HG03571 (cell line): ENCODE results near the gene ARHGAP35.
"Not testable (repeated sequence)": the region's sequence is repeated elsewhere in the genome, so short reads cannot be mapped to it uniquely, and the experiment has no call there.

Source experiments
- ATAC-seq: cut with Tn5 transposase; IDR thresholded peaks from one replicate; pipeline ENCODE4 v1.9.1; 2021; ENCODE audit not compliant: unreplicated experiment

The ARHGAP35 gene

DNA sequence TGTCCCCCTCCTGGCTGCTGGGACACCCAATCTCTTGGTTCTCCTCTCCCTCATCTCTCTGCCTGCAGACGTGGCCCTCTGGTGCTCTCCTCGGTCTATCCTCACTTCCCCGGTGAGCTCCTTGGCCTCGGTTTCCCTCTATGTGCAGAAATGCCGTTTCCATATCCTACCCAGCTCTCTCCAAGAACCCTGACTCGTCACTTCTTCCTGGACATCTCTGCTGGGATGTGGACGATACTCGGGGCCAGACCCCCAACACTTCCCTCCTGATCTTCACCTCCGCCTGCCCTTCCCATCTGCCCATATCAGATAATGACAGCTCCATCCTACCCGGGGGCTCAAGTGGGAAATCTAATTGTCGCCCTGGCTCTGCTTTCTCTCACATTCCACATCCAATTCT lies 18.0 kb upstream of the ARHGAP35 start:
- ATAC-seq: no peak

DNA sequence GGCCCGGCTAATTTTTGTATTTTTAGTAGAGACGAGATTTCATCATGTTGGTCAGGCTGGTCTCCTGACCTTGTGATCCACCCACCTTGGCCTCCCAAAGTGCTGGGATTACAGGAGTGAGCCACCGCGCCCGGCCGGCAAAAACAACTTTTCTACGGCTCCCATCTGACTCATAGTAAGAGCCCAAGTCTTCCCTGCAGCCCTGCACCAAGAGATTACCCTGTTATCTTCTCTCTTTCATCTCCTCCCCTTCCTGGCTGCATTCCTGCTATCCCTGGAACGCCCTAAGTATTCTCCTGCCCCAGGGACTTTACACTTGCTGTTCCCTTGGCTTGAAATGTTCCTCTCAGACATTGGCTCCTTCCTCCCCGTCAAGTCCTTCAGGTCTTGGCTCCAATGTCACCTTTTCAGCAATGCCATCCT lies 16.7 kb upstream of the ARHGAP35 start:
- ATAC-seq: no peak

DNA sequence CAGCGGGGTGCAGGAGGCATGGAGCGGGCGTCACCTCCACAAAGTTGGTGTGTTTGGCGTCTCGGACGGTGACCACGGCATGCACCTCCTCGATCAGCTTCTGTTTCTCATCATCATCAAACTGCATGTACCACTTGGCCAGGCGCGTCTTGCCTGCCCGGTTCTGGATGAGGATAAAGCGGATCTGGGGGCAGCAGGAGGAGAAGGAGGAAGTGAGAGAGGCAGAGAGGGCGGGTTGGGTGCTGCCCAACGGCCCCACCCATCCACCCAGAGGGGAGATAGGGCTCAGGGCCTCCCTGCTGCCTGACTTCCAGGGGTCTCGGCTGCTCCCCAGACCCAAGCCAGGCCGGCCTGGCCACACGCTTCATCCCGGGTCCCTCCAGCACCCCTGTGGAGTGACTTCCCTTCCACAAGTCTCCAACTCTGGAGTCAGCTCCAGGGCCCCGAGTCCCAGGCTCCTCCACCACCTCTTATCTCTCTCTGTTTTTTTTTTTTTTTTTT lies 14.8 kb upstream of the ARHGAP35 start:
- ATAC-seq: no peak

DNA sequence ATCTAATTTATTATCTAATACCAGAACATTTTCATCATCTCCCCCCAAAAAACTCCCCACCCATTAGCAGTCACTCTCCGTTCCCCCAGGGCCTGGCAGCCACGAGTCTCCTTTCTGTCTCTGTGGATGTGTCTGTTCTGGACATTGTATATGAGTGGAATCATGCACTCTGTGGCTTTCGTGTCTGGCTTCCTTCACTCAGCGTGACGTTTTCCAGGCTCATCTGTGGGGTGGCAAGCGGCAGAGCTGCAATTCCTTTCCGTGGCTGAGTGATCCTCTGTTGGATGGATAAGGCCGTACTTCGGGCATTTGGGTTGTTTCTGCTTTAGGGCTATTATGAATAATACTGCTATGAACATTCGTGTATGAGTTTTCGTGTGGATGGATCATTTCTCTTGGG lies 13.3 kb upstream of the ARHGAP35 start:
- ATAC-seq: no peak

DNA sequence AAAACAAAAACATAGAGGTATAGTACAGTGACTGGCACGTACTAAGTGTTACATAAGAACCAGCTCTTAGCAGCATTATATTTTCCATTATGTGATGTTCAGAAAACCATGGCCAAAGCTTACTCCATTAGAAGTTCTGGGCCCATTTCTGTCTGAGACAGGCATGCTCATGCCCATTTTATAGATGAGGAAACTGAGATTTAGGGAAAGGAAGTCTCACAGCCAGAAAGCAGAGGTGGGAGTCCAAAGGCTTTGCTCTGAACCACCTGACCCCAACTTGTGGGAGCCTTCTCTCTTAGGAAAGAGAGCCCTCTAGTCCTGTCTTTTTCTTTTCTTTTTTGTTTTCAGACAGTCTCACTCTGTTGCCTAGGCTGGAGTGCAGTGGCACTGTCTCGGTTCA lies 12.4 kb upstream of the ARHGAP35 start:
- ATAC-seq: no peak

DNA sequence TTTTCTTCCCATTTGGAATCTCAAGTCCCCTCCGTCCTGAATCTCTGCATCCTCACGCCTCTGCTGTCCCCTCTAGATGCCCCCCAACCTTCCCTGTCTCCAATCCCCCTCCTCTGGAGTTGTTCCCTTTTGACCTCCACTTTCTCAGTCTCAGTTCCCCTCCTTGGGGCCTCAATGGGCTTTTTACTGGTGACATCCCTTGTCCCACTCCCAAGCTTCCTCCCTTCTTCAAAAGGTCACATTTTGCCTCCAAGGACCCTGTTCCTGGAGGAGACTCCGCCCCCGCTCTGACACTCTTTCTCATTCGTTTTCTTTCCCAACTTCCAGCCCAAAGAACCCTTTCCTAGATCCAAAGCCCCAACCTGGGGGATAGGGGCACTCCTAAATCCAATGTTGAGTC lies 11.2 kb upstream of the ARHGAP35 start:
- ATAC-seq: no peak

DNA sequence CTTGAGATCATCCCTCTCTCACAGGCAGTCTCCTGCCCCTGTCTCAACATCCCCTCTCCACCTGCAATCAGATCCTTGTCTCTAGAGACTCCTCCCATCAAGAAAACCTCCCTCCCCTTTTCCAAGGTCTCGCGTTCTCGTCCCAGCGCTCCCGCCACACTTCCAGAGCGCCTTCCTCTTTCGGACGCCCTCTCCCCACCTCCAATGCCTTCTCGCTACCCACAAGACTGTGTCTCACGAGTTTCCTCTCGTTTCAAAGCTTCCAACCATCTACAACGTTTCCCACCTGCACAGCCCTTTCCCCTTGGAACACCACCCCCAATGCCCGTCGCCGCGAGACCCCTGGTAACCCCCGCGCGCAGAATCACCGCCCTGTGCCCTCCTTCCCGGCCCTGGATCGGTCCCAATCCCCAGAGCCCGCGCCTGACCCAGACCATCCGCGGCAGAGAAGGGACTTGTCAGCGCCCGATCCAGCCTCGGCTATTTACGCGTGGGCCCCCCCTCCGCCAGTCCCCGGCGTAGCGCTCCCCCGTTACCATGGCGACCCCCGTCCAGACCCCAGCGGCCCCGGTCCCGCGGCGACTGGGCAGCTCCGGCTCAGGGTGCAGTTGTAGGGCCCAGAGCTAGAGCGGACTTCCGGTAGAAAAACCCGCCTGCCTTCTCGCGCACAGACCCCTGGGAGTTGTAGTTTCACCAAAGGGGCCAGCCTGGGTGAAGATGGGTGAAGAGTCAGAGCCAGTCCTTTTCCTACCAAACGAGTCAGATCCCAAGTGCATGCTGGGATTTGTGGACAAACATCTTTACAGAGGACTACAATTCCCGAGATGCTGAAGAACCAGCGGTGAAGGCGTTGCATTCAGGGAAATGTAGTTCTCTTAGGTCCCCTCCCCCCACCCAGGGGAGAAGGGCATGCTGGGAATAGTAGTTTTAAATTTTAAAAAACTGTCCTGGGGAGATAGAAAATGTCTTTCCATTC lies 10.3 kb upstream of the ARHGAP35 start, which contains the start of gene AP2S1:
AP2S1 (minus strand) TSS at position 619 of the 976 bp plus-strand sequence; CDS start at position 539, 80 bp downstream.
- ATAC-seq: peak; percentile 86

DNA sequence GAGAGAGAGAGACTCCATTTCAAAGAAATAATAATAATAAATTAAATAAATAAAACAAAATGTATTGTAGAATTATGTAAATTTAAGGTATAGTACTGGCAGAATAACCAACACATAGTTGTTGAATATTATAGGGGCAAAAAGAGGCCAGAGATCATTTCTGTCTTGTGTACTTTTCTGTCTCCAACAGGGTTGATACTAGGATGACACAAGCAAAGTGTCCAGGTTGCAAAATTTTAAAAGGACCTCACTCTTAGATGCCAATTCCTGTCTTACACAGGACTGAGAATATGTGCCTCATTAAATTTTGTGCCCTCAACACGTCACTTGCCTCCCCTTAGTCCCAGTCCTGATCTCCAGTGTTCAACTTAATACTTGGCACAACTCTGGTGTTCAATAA lies 8.0 kb upstream of the ARHGAP35 start:
- no peak for ATAC-seq

DNA sequence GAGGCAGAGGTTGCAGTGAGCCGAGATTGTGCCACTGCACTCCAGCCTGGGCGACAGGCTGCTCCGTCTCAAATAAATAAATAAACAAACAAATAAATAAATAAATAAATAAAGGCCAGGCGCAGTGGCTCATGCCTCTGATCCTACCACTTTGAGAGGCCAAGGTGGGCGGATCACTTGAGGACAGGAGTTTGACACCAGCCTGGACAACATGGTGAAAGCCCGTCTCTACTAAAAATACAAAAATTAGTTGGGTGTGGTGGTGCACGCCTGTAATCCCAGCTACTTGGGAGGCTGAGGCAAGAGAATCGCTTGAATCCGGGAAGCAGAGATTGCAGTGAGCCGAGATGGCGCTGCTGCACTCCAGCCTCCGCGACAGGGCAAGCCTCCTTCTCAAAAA lies 6.1 kb upstream of the ARHGAP35 start:
- ATAC-seq: not testable (repeated sequence)

DNA sequence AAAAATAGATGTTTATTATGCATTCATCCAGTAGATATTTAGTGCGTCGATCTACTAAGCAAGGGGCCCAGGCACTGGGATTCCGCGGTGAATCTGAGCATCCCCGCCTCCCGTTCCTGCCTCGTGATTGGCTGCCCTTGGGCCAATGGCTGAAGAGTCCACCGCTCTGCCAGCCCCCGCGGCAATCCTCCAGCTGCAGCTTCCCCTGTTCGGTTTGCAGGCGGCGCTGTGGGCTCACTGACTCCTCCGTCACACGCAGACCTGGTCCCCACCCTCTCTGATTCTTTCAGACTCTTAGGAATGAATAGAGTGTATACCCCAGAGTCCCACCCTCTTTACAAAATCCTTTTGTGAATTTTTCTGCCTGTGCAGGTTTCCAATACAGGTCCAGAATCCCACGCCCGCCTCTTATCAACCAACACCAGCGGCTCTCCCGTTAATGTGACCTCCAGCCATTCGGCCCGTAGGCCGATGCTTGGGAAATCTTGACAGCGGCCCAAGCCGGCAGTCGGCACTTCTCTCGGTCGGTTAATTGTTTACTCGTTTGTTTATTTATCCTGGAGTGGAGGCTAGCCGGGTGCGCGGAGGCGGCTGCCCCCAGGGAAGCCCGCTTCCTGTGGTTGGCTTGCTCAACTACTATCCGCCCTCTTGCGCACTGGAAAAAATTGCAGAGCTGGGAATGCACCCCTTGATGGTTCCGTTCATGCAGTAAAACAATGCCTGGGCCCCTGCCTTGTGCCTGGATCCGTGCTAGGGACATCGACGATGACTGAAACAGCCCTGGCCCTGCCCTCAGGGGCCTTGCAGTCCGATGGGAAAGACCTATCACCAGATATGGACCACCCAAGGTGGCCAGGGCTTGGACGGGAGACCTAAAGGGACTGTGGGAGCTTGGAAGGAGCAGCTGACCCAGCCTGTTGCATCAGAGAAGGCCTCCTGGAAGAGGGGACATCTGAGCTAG lies 4.5 kb upstream of the ARHGAP35 start:
- peak; percentile 27 for ATAC-seq

DNA sequence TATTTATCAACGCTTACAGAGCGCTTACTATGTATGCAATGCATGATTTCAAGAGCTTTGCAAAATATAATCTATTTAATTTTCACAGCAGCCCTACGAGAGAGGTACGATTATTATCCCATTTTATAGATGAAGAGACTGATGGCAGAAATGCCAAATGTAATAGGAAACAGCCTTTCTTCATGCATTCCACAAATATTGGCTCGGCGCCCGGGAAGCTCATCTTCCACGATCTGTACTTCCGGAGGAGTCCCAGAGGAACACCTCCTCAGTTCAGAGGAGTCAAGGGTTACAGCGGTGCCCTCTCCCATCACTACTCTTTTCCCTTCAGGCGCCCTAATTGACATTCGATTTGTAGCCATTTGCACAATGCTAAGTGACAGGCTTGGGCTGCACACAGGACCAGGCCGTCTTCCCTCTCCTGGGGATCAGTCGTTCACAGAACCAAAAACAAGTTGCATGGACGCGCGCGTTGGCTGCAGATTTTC lies 1.1 kb upstream of the ARHGAP35 start:
- ATAC-seq: peak; percentile 6

DNA sequence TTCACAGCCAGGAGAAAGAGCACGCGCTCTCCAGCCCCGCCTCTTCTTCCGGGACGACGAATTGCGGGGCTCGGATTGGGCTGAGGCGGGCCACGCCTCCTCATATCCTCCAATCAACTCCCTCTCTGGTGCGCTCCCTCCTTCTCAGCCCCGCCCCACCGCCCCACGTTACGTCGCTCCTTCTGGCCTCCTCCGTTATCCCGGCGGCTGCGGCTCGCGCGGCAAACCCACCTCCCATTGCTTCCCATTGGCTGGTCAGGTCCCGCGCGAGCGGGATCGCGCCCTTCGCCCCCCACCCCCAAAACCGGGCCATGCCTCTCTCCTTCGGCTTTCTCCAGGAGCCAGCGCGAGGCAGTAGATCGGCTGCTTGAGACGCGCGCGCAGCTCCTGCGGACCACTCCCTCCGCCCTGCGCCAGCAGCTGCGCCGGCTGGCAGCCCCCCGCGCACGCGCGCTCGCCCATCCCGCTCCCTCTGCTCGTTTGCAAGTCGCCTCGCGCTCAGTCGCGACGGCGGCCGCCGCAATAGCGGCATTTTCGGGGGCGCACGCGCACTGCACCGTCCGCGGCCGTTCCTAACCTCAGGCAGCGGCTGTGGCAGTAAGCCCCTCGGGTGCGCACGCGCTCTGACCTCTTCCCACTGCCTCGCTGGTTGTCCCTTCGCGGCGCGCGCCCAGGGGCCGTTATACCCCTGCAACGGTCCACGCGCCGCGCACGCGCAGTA lies 512 bp upstream of the ARHGAP35 start:
- peak; percentile 76 for ATAC-seq

DNA sequence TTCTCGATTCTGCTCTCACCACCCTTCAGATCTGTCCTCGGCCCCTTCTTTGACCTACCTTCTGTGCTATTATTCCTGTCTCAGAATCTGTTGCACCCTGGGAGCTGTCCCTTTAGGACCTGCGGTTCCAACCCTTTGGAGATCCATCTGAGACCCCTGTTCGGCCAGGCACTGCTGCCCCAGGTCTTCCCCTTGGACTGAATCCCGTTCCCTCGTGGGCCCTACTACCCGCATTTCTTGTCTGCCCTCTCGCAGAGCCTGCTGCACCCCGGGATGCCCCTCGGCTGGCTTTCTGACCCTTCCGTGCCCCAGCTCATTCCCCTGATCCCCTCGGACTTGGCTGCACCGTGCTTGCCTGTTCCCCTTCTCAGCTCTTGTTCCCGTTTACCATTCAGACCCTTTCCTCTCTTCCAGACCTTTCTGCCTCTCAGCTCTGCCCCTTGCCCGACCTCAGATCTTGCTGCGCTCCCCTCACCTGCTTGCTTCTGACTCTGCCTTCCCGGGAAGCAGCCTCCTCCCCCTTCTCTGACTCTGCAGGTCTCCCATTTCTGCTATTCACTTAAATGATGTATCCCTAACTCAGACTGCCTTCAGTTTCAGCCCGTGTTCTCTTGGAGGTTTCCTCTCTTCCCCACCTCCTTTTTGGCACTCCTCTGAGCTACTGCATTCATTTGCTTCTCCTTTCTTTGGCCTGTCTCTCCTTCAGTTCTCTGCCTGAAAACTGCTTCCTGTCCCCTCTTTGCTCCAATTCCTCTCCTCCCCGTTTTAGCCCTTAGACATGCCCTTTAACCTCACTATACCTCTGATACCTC lies 1.1 kb downstream of the ARHGAP35 start:
- ATAC-seq: no peak

DNA sequence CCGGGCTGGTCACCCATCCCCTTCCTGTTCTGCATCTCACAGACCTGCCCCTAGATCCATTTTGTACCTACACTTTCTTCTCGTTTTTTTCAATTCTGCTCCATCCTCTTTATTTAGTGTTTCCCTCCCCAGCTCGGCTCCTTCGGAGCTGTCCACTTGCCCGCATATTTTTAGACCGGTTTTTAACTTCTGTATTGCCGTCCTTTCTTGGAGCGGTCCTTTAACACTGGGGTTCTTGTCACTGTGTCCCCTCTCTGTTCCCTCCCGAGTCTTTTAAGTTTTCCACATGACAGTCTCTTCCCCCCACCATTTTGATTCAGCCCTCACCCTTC lies 1.7 kb downstream of the ARHGAP35 start:
- ATAC-seq: no peak

DNA sequence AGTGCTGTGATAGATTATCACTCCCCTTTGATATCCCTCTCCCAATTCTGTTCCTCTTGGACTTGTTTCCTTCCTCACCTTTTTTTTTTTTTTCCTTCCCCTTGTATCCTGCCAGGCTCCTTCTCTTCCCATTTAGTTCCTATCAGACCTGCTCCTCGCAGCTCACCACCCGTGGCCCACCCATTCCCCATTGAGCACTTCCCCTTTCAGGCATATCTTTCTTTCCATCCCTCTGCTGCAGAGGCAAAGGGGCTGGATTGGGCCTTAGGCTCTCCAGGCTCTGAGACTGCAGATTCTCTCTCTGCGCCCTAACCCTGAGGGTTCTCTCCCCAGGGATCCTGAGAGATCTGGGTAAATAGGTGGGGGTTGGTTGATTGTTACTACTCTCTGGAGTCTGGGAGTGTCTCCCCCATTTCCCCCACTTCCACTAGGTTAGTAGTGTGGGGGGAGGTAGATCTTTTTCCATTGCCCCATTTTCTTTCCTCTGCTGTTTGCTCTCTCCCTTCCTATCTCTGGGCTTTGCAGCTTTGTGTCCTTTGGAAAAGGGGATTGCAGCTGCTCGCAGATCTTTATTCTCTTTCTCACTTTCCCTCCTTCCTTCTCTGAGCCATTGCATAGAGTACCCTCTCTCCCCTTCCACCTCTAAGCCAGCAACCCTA lies 2.3 kb downstream of the ARHGAP35 start:
- ATAC-seq: no peak

DNA sequence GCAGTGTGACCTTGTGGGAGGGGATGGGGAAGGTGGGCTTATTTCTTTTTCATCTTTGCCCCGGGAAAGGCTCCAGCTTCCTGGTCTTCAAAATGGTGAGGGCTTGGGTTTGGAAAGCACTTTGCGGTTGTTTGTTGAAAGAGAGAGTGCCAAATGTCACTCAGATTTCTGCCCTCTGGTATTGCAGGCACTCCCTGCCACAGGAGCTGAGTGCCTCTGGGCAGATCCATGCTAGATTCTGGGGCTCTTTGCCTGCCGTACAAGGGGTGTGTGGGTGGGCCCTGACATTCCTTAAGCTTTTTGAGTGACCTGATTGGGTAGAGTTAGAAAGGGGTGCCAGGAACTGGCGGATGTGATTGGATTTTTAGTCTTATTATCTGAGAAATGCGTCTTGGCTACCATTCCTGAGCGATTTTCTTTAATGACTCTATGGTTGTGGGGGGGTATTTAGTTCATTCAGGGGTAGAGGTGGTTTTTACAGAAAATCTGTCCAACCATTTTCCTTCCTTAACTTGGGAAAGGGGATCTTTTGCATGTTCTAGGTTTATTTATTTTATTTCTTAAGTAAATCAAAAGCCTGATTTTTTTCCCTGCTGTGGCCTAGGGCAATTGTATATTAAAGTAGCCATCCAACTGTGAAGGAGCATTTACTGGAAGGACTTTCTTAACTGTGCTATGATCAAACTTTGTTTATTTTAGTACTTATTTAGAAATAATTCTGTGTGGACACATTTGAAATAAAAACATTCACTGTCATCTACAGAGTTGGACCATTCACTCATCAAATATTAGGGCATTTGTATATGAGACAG lies 3.2 kb downstream of the ARHGAP35 start:
- no peak for ATAC-seq

DNA sequence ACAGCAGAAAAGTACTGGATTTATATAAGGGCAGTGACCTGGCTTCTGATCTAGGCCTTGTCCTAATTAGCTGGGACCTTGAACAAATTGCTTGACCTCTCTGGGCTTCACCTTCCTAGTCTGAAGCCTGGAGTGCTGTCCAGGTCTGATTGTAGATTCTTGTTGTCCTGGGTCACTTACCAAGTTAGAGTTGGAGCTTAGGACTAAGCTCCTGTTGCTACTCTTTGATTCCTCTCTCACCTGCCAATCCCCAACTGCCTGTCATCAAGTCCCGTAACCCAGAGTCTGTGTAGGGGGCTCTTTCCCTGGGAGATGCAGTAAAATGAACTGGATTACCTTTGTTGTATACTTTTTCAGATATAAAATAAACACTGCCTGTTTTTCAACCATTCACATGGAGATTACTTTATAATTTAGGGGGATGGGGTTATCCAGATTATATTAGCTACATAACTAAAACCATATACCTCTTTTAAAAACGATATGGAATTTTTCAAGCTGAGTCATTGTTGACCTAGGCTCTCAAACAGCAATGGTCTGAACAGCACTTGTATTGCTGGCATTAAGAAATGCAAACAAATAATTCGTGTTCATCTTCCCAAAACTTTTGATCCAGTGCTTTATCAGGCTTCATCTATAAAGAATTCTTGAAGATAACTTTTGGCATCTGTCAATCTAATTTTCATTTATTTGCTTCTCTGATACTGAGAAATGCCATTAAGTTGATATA lies 5.8 kb downstream of the ARHGAP35 start:
- ATAC-seq: no peak

DNA sequence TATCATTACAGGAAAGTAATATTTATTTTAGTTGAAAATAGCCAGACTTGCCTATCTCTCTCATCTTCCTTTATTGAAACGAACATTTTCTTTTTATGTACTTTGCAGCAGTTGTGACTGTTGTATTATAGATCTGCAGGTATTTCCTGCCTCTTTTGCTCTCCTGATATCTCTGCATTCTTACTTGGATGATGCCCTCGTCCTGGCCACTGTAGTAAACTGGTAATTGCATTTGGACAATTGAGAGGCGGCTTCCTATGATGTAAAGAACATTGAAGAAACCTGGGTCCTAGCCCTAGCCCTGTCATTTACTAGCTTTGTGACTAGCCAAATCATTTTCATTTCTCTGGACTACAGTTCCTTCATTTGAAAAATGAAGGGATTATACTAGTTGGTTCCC lies 6.4 kb downstream of the ARHGAP35 start:
- no peak for ATAC-seq
